ENCODE measurements around the gene MYPN. TPM values are rescaled to one million over a fixed set of nuclear protein-coding genes. Genes with fewer than 3 reads are reported as not detected.

The MYPN gene
- polyA plus RNA-seq, 2 of the 4 experiments (the other 2 are of a cell fraction) = 1.5 to 2.1 TPM

- CTCF ChIA-PET = interaction anchor here (1.1 to 14.9 kb wide), 14 partner anchors 9 to 228 kb away, joined by 3 to 241 read pairs (median 5); no protein-coding TSS in a partner anchor
- ATAC-seq (no peak), DNase-seq (ENCODE audit: low read depth in 1 of 2, low spot score in 1 of 2) (no peak), FAIRE-seq (no peak)
- Histone ChIP-seq H3K4me2 (peak overlapping the region; percentile 65), H3K4me3 (no peak overlapping the region), H3K9me3 (no peaks in the 10 kb centered on the region), H3K4me1 (peaks cover 66% of the 10 kb centered on the region), H3K27ac (peak overlapping the region; percentile 92 to 93)
- POLR2A ChIA-PET = interaction anchor here (1.0 kb wide), 1 partner anchor 248 kb away, joined by 3 read pairs; the partner anchor contains the start of genes HNRNPH3 and PBLD
- WGBS (ENCODE audit: missing lambda C conversion rate) = 0% methylated on average over 1 of the region's 1 CpG
- TF ChIP-seq MAZ (IDR thresholded peaks at IDR 0.05; ENCODE audit: borderline replicate concordance, low read depth, low read length) = no peak
- no peak for TF ChIP-seq ZSCAN20 (CRISPR knock-in tag; IDR thresholded peaks at IDR 0.05)
- TF ChIP-seq, protein P1, sequence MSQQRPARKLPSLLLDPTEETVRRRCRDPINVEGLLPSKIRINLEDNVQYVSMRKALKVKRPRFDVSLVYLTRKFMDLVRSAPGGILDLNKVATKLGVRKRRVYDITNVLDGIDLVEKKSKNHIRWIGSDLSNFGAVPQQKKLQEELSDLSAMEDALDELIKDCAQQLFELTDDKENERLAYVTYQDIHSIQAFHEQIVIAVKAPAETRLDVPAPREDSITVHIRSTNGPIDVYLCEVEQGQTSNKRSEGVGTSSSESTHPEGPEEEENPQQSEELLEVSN (IDR thresholded peaks at IDR 0.05; ENCODE audit: borderline replicate concordance, low read depth) = no peak
Measured at GRCh38 chr10:68083953-68084352, 25.3 kb upstream of the MYPN start.

DNA sequence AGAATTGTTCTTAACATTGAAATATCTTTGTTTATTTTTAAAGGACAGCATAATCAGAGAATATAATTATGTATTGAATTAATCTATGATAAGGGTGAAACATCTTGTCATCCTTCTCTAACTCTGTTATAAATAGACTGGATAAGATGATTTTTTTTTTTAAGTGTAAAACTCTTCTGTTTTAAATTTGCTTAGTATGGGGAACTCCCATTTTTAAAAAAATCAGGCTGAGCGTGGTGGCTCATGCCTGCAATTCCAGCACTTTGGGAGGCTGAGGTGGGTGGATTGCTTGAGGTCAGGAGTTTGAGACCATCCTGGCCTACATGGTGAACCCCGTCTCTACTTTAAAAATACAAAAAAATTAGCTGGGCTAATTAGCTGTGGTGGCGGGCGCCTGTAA is 24.8 kb upstream of the MYPN start:
- POLR2A ChIA-PET = interaction anchor here (1.0 kb wide), 1 partner anchor 248 kb away, joined by 3 read pairs; the partner anchor contains the start of genes HNRNPH3 and PBLD
- WGBS (ENCODE audit: missing lambda C conversion rate) = 80% methylated on average over 4 of the region's 4 CpGs
- peak overlapping the region; percentile 92 to 93 for H3K27ac ChIP-seq

More for the DNA sequence above, 24.8 kb upstream of the MYPN start:
- Histone ChIP-seq H3K4me3 (no peak overlapping the region), H3K9me3 (no peaks in the 10 kb centered on the region), H3K4me2 (peak overlapping the region; percentile 65), H3K4me1 (peaks cover 67% of the 10 kb centered on the region)
- DNase-seq (ENCODE audit: low read depth in 1 of 2, low spot score in 1 of 2) = no peak
- TF ChIP-seq SMC3 (IDR thresholded peaks at IDR 0.05) (no peak), EP300 (IDR thresholded peaks at IDR 0.05) (no peak), BCL3 (IDR thresholded peaks at IDR 0.05) (no peak), POLR2AphosphoS2 (conservative IDR thresholded peaks at IDR 0.05; ENCODE audit: low read length) (no peak), NFE2L2 (conservative IDR thresholded peaks at IDR 0.05; ENCODE audit: low read length) (no peak), HOXB5 (CRISPR knock-in tag; IDR thresholded peaks at IDR 0.05) (no peak), FOXS1 (CRISPR knock-in tag; IDR thresholded peaks at IDR 0.05) (no peak), MAX (IDR thresholded peaks at IDR 0.05) (no peak), RARB (CRISPR knock-in tag; IDR thresholded peaks at IDR 0.05) (no peak), PHF8 (IDR thresholded peaks at IDR 0.05; ENCODE audit: borderline replicate concordance, low read depth) (no peak), RFX5 (IDR thresholded peaks at IDR 0.05) (no peak), ZFP36 (IDR thresholded peaks at IDR 0.05; ENCODE audit: borderline replicate concordance, partially characterized antibody) (no peak), HES2 (IDR thresholded peaks at IDR 0.05) (no peak), HOXA7 (CRISPR knock-in tag; IDR thresholded peaks at IDR 0.05) (no peak), USF2 (IDR thresholded peaks at IDR 0.05) (no peak), CTCF (IDR thresholded peaks at IDR 0.05) (no peak), CHD4 (IDR thresholded peaks at IDR 0.05; ENCODE audit: borderline replicate concordance) (no peak)
- CTCF ChIA-PET = interaction anchor here (0.7 to 14.9 kb wide), 7 partner anchors 60 to 229 kb away, joined by 3 to 241 read pairs (median 9); no protein-coding TSS in a partner anchor
- ATAC-seq = no peak
- FAIRE-seq = no peak
